NCI-H1417 treated with DMSO at 0.1 percent for 48 hours (cell line): ENCODE measurements around the gene GFRA1.

Source experiments
- DNase-seq: peaks from one replicate; lab custom pipeline; 2025; lab: John Stamatoyannopoulos, UW

Gene GFRA1

GRCh38 chr10:116100984-116101383 lies 172.0 kb downstream of the GFRA1 start:
- no peak for DNase-seq

GRCh38 chr10:116099023-116099420 lies 174.0 kb downstream of the GFRA1 start:
- DNase-seq = no peak

GRCh38 chr10:116098411-116099022 lies 174.5 kb downstream of the GFRA1 start:
- DNase-seq = no peak

- no peak for DNase-seq
These were observed 175.7 kb downstream of the GFRA1 start for GRCh38 chr10:116097239-116097784.

GRCh38 chr10:116096526-116096925 lies 176.5 kb downstream of the GFRA1 start:
- DNase-seq = no peak

- DNase-seq = no peak
These were observed 178.7 kb downstream of the GFRA1 start for GRCh38 chr10:116094356-116094755.

GRCh38 chr10:116093031-116093430 lies 180.0 kb downstream of the GFRA1 start:
- no peak for DNase-seq

GRCh38 chr10:116088985-116089384 lies 184.0 kb downstream of the GFRA1 start:
- DNase-seq = no peak

GRCh38 chr10:116085323-116085722 lies 187.7 kb downstream of the GFRA1 start:
- DNase-seq = no peak

GRCh38 chr10:116084161-116084560 lies 188.8 kb downstream of the GFRA1 start:
- DNase-seq = no peak

GRCh38 chr10:116083226-116083762 lies 189.7 kb downstream of the GFRA1 start:
- no peak for DNase-seq

- no peak for DNase-seq
These were observed 190.2 kb downstream of the GFRA1 start for GRCh38 chr10:116082762-116083161.

GRCh38 chr10:116082206-116082605 lies 190.8 kb downstream of the GFRA1 start:
- DNase-seq = no peak

- no peak for DNase-seq
These were observed 192.5 kb downstream of the GFRA1 start for GRCh38 chr10:116080553-116080952.

GRCh38 chr10:116079355-116079754 lies 193.7 kb downstream of the GFRA1 start:
- DNase-seq = no peak

GRCh38 chr10:116076621-116077020 lies 196.4 kb downstream of the GFRA1 start:
- no peak for DNase-seq

- no peak for DNase-seq
These were observed 199.5 kb downstream of the GFRA1 start for GRCh38 chr10:116073510-116073909.

GRCh38 chr10:116073001-116073400 lies 200.0 kb downstream of the GFRA1 start:
- no peak for DNase-seq

GRCh38 chr10:116071453-116072148 lies 201.4 kb downstream of the GFRA1 start:
- DNase-seq = no peak

- DNase-seq = no peak
These were observed 202.2 kb downstream of the GFRA1 start for GRCh38 chr10:116070743-116071320.

- DNase-seq = no peak
These were observed 203.2 kb downstream of the GFRA1 start for GRCh38 chr10:116069856-116070255.

GRCh38 chr10:116067825-116068224 lies 205.2 kb downstream of the GFRA1 start:
- no peak for DNase-seq

- no peak for DNase-seq
These were observed 209.9 kb downstream of the GFRA1 start for GRCh38 chr10:116063107-116063506.
